Hematopoietic multipotent progenitor cell treated with erythropoietin and hydrocortisone succinate and interleukin-3 and kit ligand, for 4 days (in vitro differentiated cells): ENCODE data around the gene OR8A1.
"Not testable (repeated sequence)": the region's sequence is repeated elsewhere in the genome, so short reads cannot be mapped to it uniquely, and the experiment has no call there.

ENCODE experiments used
- DNase-seq: peaks from one replicate; pipeline ENCODE4 v3.0.0-alpha.2; 2015

OR8A1 gene

DNA sequence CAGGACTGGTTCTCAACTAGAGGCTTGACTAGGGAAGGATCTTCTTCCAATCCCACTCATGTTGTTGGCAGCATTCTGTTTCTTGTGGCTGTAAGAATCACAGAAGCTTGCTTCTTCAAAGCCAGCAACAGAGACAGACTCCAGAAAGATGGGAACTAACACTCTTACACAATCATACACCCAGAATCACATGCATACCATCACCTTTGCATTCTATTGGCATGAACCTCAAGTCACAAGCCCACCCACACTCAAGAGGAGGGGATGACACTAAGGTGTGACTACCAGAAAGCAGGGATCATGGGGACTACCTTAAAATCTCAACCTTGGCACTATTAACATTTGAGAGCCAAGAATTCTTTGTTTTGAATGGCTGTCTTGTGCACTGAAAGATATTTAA lies 27.8 kb downstream of the OR8A1 start:
- DNase-seq: no peak

DNA sequence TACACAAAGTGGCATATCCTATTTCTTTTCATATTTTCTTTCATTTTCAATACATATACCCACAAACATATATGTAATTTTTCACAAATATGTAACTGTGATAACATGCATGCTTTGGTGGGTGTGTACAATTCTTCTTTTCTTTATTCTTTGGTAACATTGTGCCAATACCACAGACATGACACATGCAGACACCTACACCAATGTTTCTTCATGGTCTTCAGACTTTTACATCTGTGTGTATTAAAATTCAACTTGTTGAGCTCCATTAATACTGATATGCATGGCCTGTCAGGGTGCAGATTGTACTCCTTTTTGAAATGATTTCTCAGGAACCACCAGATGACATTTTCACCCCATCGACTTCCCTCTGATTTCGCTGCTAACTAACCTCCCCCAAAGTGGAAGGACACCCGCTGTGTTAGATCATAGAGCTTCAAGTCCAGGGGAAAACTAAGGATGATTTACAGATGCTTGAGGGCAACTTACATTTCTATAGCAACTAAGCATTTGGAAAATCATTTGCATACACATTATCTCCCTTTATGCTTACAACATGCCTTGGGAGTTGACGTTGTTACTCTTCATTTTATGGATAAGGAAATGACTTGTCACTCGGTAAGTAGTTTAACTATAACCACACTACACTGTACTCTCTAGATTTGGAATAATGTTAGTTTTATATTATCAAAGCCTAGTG lies 31.0 kb downstream of the OR8A1 start:
- DNase-seq: no peak

DNA sequence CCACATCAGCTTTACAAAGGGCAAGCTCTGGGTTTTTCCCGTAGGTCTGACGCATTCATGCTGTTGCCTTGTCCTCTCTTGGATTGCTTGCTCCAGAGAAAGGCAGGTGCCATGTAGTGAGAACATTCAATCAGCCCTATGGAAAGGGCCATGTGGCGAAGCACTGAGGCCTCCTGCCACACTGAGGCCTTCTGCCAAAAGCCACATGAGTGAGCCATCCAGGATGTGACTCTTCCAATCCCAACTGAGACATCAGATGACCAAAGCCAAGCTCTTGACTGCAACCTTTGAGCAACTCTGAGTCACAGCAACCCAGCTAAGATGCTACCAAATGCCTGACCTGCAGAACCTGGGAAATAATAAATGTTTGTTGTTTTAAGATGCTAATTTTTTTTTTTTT lies 32.4 kb downstream of the OR8A1 start:
- no peak for DNase-seq

DNA sequence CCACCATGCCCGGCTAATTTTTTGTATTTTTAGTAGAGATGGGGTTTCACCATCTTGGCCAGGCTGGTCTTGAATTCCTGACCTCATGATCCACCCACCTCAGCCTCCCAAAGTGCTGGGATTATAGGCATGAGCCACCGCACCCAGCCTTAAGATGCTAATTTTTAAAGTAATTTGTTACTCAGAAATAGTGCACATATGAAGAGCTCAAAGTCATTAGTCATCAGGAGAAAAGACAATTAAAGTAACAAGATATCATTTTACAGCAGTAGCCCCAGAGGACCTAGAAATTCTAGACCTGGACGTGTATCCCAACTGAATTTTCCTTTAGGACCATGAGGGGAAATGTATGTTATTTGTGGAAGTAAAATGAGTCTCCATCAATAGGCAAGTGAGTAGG lies 32.9 kb downstream of the OR8A1 start:
- not testable (repeated sequence) for DNase-seq

DNA sequence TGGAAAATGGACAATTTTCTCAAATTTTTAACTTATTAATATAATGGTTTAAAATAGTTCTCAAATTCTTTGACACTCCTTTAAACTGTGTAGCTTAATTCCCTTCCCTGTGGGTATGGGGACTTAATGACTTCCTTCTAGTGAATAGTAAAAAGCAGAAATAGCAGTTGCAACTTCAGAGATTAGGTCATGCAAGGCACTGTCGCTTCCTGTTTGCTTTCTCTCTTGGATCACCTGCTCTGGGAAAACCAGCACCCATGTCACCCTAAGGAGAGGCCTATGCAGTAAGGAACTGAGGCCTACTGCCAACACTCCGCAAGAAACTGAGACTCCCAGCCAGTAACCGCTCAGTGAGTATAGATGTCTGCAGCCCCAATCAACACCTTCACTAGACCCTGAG lies 35.9 kb downstream of the OR8A1 start:
- DNase-seq: peak; percentile 50

DNA sequence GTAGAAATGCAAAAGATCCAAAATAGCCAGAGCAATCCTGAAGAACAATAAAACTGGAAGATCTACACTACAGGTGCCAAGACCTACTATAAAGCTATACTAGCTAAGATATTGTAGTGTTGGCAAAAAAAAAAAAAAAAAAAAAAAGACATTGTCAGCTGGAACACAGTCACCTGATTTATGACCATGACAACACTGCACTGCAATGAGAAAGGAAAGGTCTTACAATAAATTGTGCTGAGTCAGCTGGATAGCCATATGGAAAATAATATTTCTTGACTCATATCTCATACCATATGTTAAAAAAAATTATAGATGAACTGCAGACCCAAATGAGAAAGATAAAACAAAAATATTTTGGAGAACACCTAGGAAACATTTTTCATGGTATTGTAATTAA lies 38.4 kb downstream of the OR8A1 start:
- peak; percentile 11 for DNase-seq

DNA sequence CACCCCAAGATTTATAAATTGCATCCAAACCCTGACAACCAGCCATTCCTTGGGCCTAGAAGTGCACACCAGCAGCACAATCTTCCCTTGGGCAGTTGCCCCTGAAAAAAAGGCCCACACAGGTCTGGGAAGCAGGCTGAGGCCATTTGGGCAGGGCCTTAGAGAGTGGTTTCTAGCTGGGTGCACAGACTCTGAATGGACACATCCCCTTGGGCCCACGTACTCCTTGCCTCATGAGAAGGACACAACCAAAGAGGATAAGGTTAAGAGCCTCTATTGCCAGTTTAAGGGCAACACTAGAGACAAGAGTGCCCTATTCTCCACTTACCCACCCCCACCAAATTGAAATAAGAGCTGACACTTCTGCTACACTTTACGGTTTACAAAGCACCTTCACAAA lies 40.5 kb downstream of the OR8A1 start:
- DNase-seq: no peak

DNA sequence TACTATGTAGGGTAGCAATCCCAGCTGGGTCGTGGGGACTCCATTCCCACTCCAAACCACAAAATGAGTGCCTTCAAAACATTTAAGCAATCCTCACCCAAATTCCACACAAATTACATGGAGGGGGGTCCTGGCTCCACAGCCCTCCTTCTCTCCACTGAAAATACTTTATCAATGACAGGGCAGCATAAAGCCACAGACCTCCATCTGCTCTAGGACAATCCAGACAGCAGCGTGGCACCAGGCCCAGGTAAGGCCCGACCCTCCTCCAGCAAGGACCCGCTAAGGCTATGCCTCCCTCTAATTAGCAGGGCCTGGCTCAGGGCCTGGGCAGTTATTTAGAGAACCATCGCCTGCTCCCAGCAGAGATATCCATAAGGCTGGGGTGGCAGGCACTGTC lies 41.3 kb downstream of the OR8A1 start, which contains the start of gene PANX3:
PANX3 (plus strand) TSS at position 365 of the 400 bp plus-strand sequence. CDS start 129 bp downstream, outside the sequence.
- no peak for DNase-seq

DNA sequence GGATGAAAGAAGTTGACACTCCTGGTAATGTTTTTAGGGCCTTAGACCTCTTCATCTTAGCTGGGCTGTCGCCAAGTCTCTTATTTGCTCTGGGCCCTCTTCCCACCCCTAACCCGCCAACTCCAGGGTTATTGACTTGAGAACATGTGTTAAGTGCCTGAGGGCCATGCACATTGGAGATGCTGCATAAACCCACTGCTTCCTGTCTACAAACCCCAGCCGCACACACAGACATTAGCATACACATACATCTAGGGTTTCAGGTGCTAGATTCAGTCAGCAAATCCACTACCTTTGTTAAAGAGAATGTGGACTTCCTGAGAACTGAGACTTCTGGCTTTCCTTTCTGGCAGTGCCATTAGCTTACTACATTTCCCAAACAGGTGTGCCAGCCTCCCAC lies 42.2 kb downstream of the OR8A1 start:
- DNase-seq: no peak

DNA sequence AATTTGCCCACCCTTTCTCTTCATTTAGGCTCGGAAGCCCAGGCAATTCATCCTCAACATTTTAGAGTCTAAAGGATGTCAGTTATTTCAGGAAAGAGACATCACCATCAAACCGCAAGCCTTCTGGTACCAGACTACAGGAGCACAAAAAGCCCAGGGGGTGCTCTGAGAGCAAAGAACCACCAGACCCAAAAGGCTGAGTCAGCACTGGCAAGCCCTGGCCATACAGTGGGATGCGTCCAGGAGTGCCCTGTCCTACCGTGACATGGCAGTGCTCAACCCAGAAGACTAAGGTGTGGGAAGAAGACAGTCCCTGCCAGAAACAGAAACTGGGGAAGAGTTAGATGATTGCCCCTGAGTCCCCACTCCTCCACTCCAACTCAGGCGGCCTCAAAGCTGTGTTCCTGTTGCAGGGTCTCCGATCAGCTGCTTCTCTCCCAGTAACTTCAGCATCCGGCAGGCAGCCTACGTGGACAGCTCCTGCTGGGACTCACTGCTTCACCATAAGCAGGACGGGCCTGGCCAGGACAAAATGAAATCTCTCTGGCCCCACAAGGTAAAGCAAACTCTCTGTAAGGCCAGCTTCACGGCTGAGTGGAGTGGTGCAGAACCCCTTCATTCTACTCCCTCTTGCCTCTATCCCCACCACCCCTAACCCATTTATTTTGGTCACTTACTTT lies 42.9 kb downstream of the OR8A1 start:
- DNase-seq: no peak

DNA sequence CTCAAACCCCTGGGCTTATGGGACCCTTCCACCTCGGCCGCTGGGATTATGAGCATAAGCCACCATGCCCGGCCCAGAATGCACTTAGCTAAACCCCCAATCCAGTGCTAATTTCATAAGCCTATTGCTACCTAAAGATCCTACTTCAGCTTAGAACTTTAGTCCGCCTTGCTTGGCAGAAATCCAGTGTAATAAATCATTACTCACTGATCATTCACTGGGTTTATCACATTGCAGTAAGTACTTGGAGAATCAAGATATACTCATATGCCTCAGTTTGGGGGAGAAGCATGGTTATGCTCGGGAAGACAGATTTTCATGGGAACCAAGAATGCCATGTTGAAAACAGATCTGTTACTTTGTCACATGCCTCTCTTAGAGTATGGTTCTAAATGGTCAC lies 49.1 kb downstream of the OR8A1 start:
- DNase-seq: no peak
